H9 (cell line): ENCODE data around the gene TNIK. TPM values are rescaled to one million over a fixed set of nuclear protein-coding genes. Genes with fewer than 3 reads are reported as not detected.

ENCODE experiments used
- DNase-seq: peaks from one replicate; pipeline ENCODE4 v3.0.0-alpha.2; 2017
- H2AFZ ChIP-seq: one replicate; pipeline ENCODE4 v1.6.1; 2013; ENCODE audit warnings: mild to moderate bottlenecking, low read length, control low read depth, moderate library complexity
- H2AK5ac ChIP-seq: 2 replicates; pipeline ENCODE4 v1.6.1; 2013; ENCODE audit warnings: low read length, control low read depth, mixed read lengths; ENCODE audit not compliant: insufficient read length
- H2BK120ac ChIP-seq: one replicate; pipeline ENCODE4 v1.6.1; 2013; ENCODE audit warnings: low read depth, mild to moderate bottlenecking, low read length, control low read depth, inconsistent platforms; ENCODE audit not compliant: poor library complexity, severe bottlenecking
- H2BK12ac ChIP-seq: 2 replicates; pipeline ENCODE4 v1.6.1; 2013; ENCODE audit warnings: low read length, control low read depth, mixed read lengths, low read depth; ENCODE audit not compliant: insufficient read length
- H2BK15ac ChIP-seq: 2 replicates; pipeline ENCODE4 v1.6.1; 2013; ENCODE audit warnings: low read depth, low read length, control low read depth
- H2BK20ac ChIP-seq: one replicate; pipeline ENCODE4 v1.6.1; 2013; ENCODE audit warnings: low read depth, mild to moderate bottlenecking, low read length, control low read depth, inconsistent platforms; ENCODE audit not compliant: poor library complexity, severe bottlenecking
- H2BK5ac ChIP-seq: 2 replicates; pipeline ENCODE4 v1.6.1; 2013; ENCODE audit warnings: low read length, control low read depth, mixed read lengths; ENCODE audit not compliant: insufficient read length
- H3K14ac ChIP-seq: 2 replicates; pipeline ENCODE4 v1.6.1; 2013; ENCODE audit warnings: low read length, control low read depth; ENCODE audit not compliant: insufficient read depth
- H3K18ac ChIP-seq: 2 replicates; pipeline ENCODE4 v1.6.1; 2013; ENCODE audit warnings: low read depth, mild to moderate bottlenecking, mixed read lengths, low read length, control low read depth; ENCODE audit not compliant: insufficient read length
- H3K23ac ChIP-seq: 2 replicates; pipeline ENCODE4 v1.6.1; 2013; ENCODE audit warnings: low read length, control low read depth, mixed read lengths, low read depth; ENCODE audit not compliant: insufficient read length
- H3K23me2 ChIP-seq: 2 replicates; pipeline ENCODE4 v1.6.1; 2013; ENCODE audit warnings: low read depth, mild to moderate bottlenecking, mixed read lengths, low read length, control low read depth; ENCODE audit not compliant: insufficient read length, poor library complexity, severe bottlenecking
- H3K27ac ChIP-seq: 2 replicates; pipeline ENCODE4 v1.5.1; 2013; ENCODE audit warnings: low read length, control low read depth, mixed read lengths, low read depth; ENCODE audit not compliant: insufficient read length
- H3K27me3 ChIP-seq: 2 replicates; pipeline ENCODE4 v1.6.1; 2013; ENCODE audit warnings: low read length, control low read depth, inconsistent platforms; ENCODE audit not compliant: insufficient read depth
- H3K4ac ChIP-seq: 2 replicates; pipeline ENCODE4 v1.6.1; 2013; ENCODE audit warnings: low read depth, mild to moderate bottlenecking, control low read depth, inconsistent platforms, low read length, moderate library complexity
- H3K4me1 ChIP-seq: 2 replicates; pipeline ENCODE4 v1.6.1; 2013; ENCODE audit warnings: low read length, control low read depth, inconsistent platforms; ENCODE audit not compliant: insufficient read depth
- H3K4me2 ChIP-seq: 2 replicates; pipeline ENCODE4 v1.6.1; 2013; ENCODE audit warnings: low read length, control low read depth, mixed read lengths; ENCODE audit not compliant: insufficient read length, insufficient read depth
- H3K56ac ChIP-seq: 2 replicates; pipeline ENCODE4 v1.6.1; 2013; ENCODE audit warnings: low read depth, mild to moderate bottlenecking, mixed read lengths, low read length, control low read depth; ENCODE audit not compliant: insufficient read length
- H3K79me1 ChIP-seq: 2 replicates; pipeline ENCODE4 v1.6.1; 2013; ENCODE audit warnings: low read depth, mild to moderate bottlenecking, moderate library complexity, low read length, control low read depth, inconsistent platforms; ENCODE audit not compliant: insufficient read depth, poor library complexity, severe bottlenecking
- H3K79me2 ChIP-seq: 2 replicates; pipeline ENCODE4 v1.6.1; 2013; ENCODE audit warnings: low read length, control low read depth, inconsistent platforms; ENCODE audit not compliant: insufficient read depth
- H3K9ac ChIP-seq: 2 replicates; pipeline ENCODE4 v1.6.1; 2013; ENCODE audit warnings: low read length, control low read depth, mixed read lengths; ENCODE audit not compliant: insufficient read length; ENCODE audit errors: extremely low read depth
- H3K9me3 ChIP-seq: one replicate; pipeline ENCODE4 v1.6.1; 2013; ENCODE audit warnings: low read depth, low read length, inconsistent platforms; ENCODE audit not compliant: control insufficient read depth
- H3T11ph ChIP-seq: one replicate; pipeline ENCODE4 v1.6.1; 2013; ENCODE audit warnings: mild to moderate bottlenecking, low read length, control low read depth, inconsistent platforms
- H4K20me1 ChIP-seq: one replicate; pipeline ENCODE4 v1.6.1; 2013; ENCODE audit not compliant: control insufficient read depth, insufficient read length, insufficient read depth
- H4K5ac ChIP-seq: 2 replicates; pipeline ENCODE4 v1.6.1; 2013; ENCODE audit warnings: low read depth, mild to moderate bottlenecking, mixed read lengths, low read length, control low read depth; ENCODE audit not compliant: insufficient read length
- H4K8ac ChIP-seq: replicated peaks from 2 replicates; pipeline ENCODE4 v1.6.1; 2013; ENCODE audit warnings: low read length, control low read depth, mixed read lengths, low read depth; ENCODE audit not compliant: insufficient read length
- H4K91ac ChIP-seq: 2 replicates; pipeline ENCODE4 v1.6.1; 2013; ENCODE audit warnings: low read depth, mild to moderate bottlenecking, moderate library complexity, mixed read lengths, low read length, control low read depth; ENCODE audit not compliant: insufficient read length
- H3K27ac Mint-ChIP-seq, 3 experiments: 2 replicates in 2 of 3; 3 replicates in 1 of 3; pipeline ENCODE4 v1.8.0; 2020 to 2021; ENCODE audit warnings: mixed read lengths in 3 of 3, mild to moderate bottlenecking in 1 of 3, moderate library complexity in 1 of 3
- H3K27me3 Mint-ChIP-seq: 2 replicates; pipeline ENCODE4 v1.8.0; 2021; ENCODE audit warnings: low read depth, mild to moderate bottlenecking, moderate library complexity, mixed read lengths
- H3K36me3 Mint-ChIP-seq, 3 experiments: 2 replicates in 2 of 3; 3 replicates in 1 of 3; pipeline ENCODE4 v1.8.0; 2020 to 2021; ENCODE audit warnings: low read depth in 3 of 3, mixed read lengths in 3 of 3; ENCODE audit not compliant: insufficient read depth in 1 of 3
- H3K4me1 Mint-ChIP-seq, 2 experiments: 2 replicates each; pipeline ENCODE4 v1.8.0; 2020; ENCODE audit warnings: mixed read lengths in 2 of 2
- H3K4me3 Mint-ChIP-seq, 2 experiments: 2 replicates in 1 of 2; 3 replicates in 1 of 2; pipeline ENCODE4 v1.8.0; 2020 to 2021; ENCODE audit warnings: mild to moderate bottlenecking in 2 of 2, mixed read lengths in 2 of 2, moderate library complexity in 1 of 2
- H3K9me3 Mint-ChIP-seq, 2 experiments: 2 replicates in 1 of 2; 3 replicates in 1 of 2; pipeline ENCODE4 v1.8.0; 2020; ENCODE audit warnings: mild to moderate bottlenecking in 2 of 2, mixed read lengths in 2 of 2, moderate library complexity in 1 of 2
- WGBS: extraction: QIAGEN DNeasy Blood & Tissue Kit; methylation state at CpG from one replicate; pipeline ENCODE4 v1.1.7; 2013; ENCODE audit warnings: missing lambda C conversion rate, low lambda C conversion rate, mixed read lengths; ENCODE audit not compliant: insufficient read length; ENCODE audit errors: extremely low coverage; 5-methylcytosine and 5-hydroxymethylcytosine counted together
- total RNA-seq: library from RNA; stranded (reverse); gene quantifications from 2 replicates; pipeline ENCODE4 v1.2.1, GENCODE V29; 2021
- TF ChIP-seq, protein P1 (sequence below): fragments of 200-600 bp; sonication (generic); conservative IDR thresholded peaks from 3 replicates; pipeline ENCODE4 v1.8.0; 2021; ENCODE audit warnings: antibody characterized with exemption, mild to moderate bottlenecking

TNIK gene
- total RNA-seq, 1 experiment from 2014 or later = 15.9 TPM

DNA sequence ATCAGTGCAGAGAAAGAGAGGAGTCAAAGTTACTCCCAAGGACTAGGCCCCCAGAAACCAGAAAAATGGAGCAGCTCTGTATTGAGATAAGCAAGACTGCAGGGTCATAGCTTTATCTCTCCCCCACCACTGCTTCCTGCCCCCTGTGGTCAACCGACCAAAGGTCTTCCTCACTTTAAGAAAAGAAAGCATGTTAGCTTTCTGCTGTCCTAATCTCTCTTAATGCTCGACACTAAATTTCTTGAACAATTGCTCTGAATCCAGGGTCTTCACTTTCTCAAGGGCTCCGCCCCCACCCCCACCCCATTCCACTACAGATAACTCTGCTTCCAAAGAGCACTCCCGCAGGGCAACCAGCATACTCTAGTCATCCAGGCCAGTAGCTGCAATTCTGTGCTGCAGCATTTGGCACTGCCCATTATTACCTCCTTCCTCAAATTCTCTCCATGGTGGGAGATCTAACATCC lies 31.9 kb downstream of the TNIK start:
- H3K9ac ChIP-seq = no peak overlapping the region
- DNase-seq = peak; percentile 46
- no peaks in the 10 kb centered on the region for H3K27me3 ChIP-seq

More for the DNA sequence above, 31.9 kb downstream of the TNIK start:
- Mint-ChIP-seq H3K4me3 (no peak overlapping the region), H3K4me1 (peaks cover 5 to 12% of the 10 kb centered on the region in 2 experiments), H3K27me3 (no peaks in the 10 kb centered on the region), H3K36me3 (peaks cover 0 to 5% (median 4%) of the 10 kb centered on the region in 3 experiments; a peak in 4 of 7 replicates), H3K9me3 (peaks cover 3 to 4% of the 10 kb centered on the region in 2 experiments; a peak in 4 of 5 replicates), H3K27ac (no peak overlapping the region)
- no peak overlapping the region for H3K56ac ChIP-seq
- H3K79me1 ChIP-seq = no peaks in the 10 kb centered on the region
- no CpG with 5 or more reads among the region's 4 CpGs for WGBS
- H4K20me1 ChIP-seq = no peaks in the 10 kb centered on the region
- H2BK12ac ChIP-seq = no peak overlapping the region
- H2BK120ac ChIP-seq = no peak overlapping the region
- no peak overlapping the region for H4K8ac ChIP-seq
- H2AK5ac ChIP-seq = no peak overlapping the region
- TF ChIP-seq, protein P1, sequence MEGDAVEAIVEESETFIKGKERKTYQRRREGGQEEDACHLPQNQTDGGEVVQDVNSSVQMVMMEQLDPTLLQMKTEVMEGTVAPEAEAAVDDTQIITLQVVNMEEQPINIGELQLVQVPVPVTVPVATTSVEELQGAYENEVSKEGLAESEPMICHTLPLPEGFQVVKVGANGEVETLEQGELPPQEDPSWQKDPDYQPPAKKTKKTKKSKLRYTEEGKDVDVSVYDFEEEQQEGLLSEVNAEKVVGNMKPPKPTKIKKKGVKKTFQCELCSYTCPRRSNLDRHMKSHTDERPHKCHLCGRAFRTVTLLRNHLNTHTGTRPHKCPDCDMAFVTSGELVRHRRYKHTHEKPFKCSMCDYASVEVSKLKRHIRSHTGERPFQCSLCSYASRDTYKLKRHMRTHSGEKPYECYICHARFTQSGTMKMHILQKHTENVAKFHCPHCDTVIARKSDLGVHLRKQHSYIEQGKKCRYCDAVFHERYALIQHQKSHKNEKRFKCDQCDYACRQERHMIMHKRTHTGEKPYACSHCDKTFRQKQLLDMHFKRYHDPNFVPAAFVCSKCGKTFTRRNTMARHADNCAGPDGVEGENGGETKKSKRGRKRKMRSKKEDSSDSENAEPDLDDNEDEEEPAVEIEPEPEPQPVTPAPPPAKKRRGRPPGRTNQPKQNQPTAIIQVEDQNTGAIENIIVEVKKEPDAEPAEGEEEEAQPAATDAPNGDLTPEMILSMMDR = no peak
- no peak overlapping the region for H2BK15ac ChIP-seq
- H3K4ac ChIP-seq = no peak overlapping the region
- no peak overlapping the region for H2BK5ac ChIP-seq
- H3K23me2 ChIP-seq = peaks cover 4% of the 10 kb centered on the region
- H3K23ac ChIP-seq = no peak overlapping the region
- H3K27ac ChIP-seq = peak overlapping the region; percentile 69
- H2AFZ ChIP-seq = no peak overlapping the region
- peak overlapping the region; percentile 14 for H3K4me2 ChIP-seq
- H3K9me3 ChIP-seq = no peaks in the 10 kb centered on the region
- no peak overlapping the region for H2BK20ac ChIP-seq
- H4K91ac ChIP-seq = no peak overlapping the region
- H4K5ac ChIP-seq = no peak overlapping the region
- H3K14ac ChIP-seq = no peak overlapping the region
- H3K18ac ChIP-seq = no peak overlapping the region
- H3T11ph ChIP-seq = no peak overlapping the region
- peaks cover 26% of the 10 kb centered on the region; the same call in 1 of the 2 replicates for H3K4me1 ChIP-seq
- H3K79me2 ChIP-seq = peaks cover 7% of the 10 kb centered on the region; the same call in 1 of the 2 replicates
